Thyroid gland (tissue), 4 donors: ENCODE measurements around the gene RAP1GAP.

Experiments
- POLR2A ChIP-seq, 2 donors: fragments of 450-650 bp; IDR thresholded peaks; one replicate each; pipeline ENCODE4 v1.6.1; 2017; ENCODE audit warnings: antibody characterized with exemption in 2 of 2, mild to moderate bottlenecking in 2 of 2, moderate library complexity in 1 of 2
- TF ChIP-seq, protein P1 (sequence below), 6 experiments: fragments of 200-600 bp in 3 of 6; fragments of 450-650 bp in 3 of 6; sonication (generic) in 3 of 6; IDR thresholded peaks; one replicate each; pipeline ENCODE4 v1.5.1; 2016 to 2019; ENCODE audit warnings: antibody characterized with exemption in 6 of 6, mild to moderate bottlenecking in 2 of 6, inconsistent platforms in 1 of 6, moderate library complexity in 1 of 6

DNA sequence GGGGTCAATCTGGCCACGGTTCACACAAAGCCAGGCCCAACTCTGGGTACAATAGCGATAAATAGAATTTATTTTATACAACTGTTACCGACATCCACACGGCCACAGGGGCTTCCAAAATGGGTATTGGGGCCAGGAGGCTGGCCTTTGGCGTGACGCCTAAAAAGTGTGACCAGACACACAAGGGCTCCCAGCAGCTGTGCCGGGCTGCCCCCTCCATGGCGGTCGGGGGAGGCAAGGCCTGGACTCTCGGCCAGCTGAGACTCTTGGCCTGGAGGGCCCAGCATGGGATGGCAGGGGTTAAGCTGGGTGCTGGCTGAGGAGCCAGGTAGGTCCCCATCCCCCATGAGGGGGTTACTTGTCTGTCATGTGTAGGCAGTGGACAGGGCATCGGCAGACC, 73.0 kb downstream of the RAP1GAP start:
- TF ChIP-seq POLR2A (IDR thresholded peaks at IDR 0.05) = no peak
- TF ChIP-seq, protein P1, sequence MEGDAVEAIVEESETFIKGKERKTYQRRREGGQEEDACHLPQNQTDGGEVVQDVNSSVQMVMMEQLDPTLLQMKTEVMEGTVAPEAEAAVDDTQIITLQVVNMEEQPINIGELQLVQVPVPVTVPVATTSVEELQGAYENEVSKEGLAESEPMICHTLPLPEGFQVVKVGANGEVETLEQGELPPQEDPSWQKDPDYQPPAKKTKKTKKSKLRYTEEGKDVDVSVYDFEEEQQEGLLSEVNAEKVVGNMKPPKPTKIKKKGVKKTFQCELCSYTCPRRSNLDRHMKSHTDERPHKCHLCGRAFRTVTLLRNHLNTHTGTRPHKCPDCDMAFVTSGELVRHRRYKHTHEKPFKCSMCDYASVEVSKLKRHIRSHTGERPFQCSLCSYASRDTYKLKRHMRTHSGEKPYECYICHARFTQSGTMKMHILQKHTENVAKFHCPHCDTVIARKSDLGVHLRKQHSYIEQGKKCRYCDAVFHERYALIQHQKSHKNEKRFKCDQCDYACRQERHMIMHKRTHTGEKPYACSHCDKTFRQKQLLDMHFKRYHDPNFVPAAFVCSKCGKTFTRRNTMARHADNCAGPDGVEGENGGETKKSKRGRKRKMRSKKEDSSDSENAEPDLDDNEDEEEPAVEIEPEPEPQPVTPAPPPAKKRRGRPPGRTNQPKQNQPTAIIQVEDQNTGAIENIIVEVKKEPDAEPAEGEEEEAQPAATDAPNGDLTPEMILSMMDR (IDR thresholded peaks at IDR 0.05) = no peak
